Glomerular visceral epithelial cell (primary cell): Measurements from ENCODE around the gene MUC20.

ENCODE experiments used
- DNase-seq: peaks from one replicate; pipeline ENCODE4 v3.0.0-alpha.2; 2016; ENCODE audit errors: extremely low spot score

The MUC20 gene

GRCh38 chr3:195755391-195755790 lies 34.6 kb downstream of the MUC20 start:
- no peak for DNase-seq

GRCh38 chr3:195755791-195756676 lies 35.3 kb downstream of the MUC20 start:
- no peak for DNase-seq

- no peak for DNase-seq
Observed at GRCh38 chr3:195757438-195757770, 36.6 kb downstream of the MUC20 start.

GRCh38 chr3:195757827-195758226 lies 37.0 kb downstream of the MUC20 start:
- no peak for DNase-seq

GRCh38 chr3:195758721-195759353 lies 38.1 kb downstream of the MUC20 start:
- DNase-seq, result no peak

GRCh38 chr3:195760345-195761122 lies 39.8 kb downstream of the MUC20 start:
- DNase-seq, result no peak

GRCh38 chr3:195761123-195761566 lies 40.4 kb downstream of the MUC20 start:
- DNase-seq, result no peak

GRCh38 chr3:195761567-195762248 lies 40.9 kb downstream of the MUC20 start:
- DNase-seq, result no peak

- no peak for DNase-seq
Observed at GRCh38 chr3:195762249-195762585, 41.4 kb downstream of the MUC20 start.

GRCh38 chr3:195762611-195763010 lies 41.8 kb downstream of the MUC20 start:
- no peak for DNase-seq

- DNase-seq, result no peak
Observed at GRCh38 chr3:195763076-195763830, 42.5 kb downstream of the MUC20 start.

GRCh38 chr3:195763843-195764825 lies 43.4 kb downstream of the MUC20 start:
- no peak for DNase-seq

GRCh38 chr3:195764961-195765706 lies 44.4 kb downstream of the MUC20 start:
- no peak for DNase-seq

- no peak for DNase-seq
Observed at GRCh38 chr3:195766671-195767070, 45.9 kb downstream of the MUC20 start.

- DNase-seq, result no peak
Observed at GRCh38 chr3:195767792-195768191, 47.0 kb downstream of the MUC20 start.

GRCh38 chr3:195768414-195768813 lies 47.6 kb downstream of the MUC20 start:
- DNase-seq, result no peak

- DNase-seq, result no peak
Observed at GRCh38 chr3:195768831-195769303, 48.1 kb downstream of the MUC20 start.

GRCh38 chr3:195769551-195769950 lies 48.8 kb downstream of the MUC20 start:
- no peak for DNase-seq
